NCI-H345 (cell line): ENCODE results near the gene C22orf39.

Source experiments
- DNase-seq: peaks from one replicate; lab custom pipeline; 2025; lab: John Stamatoyannopoulos, UW

The C22orf39 gene

DNA sequence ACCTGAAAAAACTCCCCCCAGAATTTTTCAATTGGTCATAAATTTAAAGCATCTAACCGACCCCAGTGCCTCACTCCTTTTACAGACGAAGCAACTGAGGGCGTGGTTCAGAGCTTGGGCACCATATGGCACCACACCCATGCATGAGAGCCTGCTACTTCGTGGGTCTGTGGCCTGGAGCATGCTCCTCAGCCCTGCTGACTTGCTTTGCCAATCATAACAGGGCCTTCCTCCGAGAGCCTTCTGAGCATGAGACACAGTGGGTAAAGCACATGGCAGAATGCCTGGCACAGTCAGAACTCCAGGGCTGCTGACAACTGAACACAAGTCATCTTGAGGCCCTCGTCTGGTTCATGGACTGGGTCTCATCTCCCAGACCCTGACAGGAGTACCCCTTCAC, 49.3 kb downstream of the C22orf39 start:
- no peak for DNase-seq

DNA sequence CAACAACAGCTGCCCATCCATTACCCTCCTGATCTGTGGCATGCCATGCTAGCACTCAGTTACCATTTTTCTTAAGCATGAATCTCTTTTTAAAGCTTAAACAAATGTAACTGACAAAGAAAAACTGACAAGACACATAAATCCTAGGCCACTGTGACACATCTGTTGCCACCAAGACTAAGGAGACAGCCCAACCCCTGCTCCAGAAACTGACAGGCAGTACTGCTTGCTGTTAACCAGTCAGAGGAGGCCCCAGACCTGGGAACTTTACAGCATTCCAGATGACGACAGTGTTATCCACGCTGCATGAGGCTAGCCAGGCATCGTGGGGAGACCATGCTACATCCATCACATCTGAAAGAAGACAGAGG, 49.8 kb downstream of the C22orf39 start:
- DNase-seq: no peak

DNA sequence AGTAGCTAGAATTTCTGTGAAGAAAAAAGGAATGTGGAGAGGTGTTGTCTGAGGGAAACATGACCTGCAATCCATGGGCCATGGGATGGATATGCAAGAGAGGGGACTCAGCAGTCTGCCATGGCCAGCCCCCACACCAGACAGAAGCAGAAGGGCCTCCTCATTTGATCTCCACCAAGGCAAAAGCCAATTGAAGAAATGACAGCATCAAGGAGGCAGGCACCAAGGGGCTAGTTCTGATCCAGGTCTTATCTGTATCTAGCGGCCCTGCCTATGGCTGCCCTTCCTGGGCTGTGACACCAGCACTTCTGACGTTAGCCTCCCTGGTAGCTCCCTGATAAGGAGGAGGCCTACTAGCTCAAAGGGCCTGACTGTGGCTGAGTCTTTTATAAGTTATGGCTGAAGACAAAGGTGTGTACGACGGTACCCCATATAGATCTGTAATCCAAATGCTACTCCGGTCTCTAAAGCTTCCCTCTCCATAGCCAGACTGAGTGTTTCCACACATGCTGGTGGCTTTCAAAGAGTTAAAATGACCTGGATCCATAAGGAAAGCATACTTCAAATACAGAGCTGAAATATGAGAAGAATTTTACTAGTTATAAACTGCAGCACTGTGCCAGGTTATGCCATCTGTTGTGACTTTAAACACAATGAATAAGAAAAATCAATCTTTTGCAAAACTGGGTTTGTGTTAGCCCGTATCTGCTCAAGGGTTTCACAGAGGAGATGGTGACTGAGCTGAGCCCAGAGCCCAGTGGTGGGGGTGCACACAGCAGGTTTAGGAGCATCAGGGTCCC, 50.4 kb downstream of the C22orf39 start:
- no peak for DNase-seq

DNA sequence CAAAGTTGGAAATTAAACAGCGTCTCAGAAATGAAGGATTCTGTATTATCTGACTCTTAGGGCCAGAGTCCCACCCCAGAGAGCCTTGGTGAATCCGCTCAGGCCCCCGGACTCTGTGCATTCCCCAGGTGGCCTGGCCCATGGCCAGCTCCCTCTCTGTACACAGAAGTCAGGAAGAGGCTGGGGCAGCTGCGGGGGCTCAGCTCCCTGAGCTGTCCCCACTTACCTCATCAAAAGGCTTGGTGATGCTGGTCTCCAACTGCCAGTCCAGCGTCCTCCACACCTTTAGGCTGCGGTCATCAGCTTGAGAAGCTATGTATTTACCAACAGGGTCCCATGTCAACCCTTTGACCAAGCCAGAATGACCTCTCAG, 51.0 kb downstream of the C22orf39 start:
- DNase-seq: no peak

DNA sequence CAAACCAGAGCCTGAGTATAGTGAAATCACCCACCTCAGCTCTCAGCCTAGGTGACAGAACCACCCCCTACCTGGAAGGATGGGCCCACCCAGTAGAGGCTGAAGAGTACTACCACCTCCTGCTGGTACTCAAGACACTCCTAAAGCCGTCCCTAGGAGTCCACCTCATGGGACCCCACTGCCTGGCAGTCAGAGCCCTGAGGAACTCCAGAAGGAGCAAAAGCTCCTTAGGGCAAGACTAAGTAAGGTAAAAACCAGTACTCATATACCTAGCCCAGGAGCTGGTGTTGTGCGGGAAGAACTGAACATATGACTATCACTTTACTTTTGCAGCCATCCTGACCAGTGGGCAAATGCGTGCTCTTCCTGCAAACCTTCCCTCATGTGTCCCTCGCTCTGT, 52.2 kb downstream of the C22orf39 start:
- DNase-seq: no peak

DNA sequence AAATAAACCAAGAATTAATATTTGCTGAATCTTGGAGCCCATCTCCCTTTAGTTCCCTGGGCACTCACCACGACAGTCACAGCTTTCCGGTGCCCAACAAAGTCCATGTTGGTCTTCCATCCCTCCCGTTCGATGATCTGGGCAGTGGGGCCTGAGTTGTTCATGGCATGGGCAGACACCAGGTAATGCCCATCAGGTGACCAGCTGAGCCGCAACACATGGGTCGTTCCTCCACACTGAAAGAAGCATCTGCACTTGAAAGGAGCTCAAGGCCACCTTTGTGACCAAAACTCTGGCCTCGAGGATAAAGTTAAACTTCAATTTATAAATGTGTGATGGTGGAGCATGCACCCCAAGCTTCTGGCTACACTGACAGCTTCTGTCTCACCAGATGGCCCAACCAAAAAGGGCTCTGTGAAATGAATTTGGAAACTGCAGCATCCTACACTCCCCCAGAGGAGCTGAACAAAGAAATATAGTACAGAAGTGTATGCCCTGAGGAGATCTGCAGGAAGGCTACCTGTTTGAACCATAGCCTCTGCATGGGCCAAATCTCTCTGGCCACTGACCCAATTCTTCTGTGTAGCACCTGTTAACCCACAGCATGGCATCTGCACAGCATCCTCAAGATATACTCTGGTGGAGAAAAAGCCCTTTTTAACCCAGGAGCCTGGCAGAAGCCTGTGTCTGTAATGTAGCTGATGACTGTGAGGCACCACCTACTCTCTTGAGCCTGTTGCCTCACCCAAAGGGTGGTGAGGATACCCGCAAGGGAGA, 53.0 kb downstream of the C22orf39 start:
- DNase-seq: no peak

DNA sequence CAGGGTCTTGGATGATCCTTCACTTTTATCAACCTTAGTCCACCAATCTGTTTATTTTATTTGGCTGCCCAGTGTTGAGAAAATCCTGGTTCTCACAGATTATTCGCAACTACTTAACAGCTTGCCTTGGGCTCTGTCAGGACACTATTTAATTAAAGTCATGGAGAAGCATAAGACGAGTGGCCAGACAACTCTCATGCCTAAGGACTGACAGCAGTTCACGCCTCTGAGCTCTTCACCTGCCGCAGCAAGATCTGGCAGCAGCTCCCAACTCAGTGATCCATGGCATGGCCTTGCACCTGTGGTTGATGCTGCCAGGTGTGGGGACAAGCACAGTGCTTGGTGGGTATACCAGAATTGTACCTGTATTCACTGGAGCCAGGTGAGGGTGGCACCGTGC, 53.8 kb downstream of the C22orf39 start:
- DNase-seq: no peak
